Activated CD8-positive, alpha-beta memory T cell treated with anti-CD3 and anti-CD28 coated beads, Interleukin-2, amount 50 U/mL, for 24 hours (primary cell): ENCODE results near the gene P2RX6.
"Not testable (repeated sequence)": the region's sequence is repeated elsewhere in the genome, so short reads cannot be mapped to it uniquely, and the experiment has no call there.

ENCODE experiments used
- DNase-seq: peaks from one replicate; pipeline ENCODE4 v3.0.0-alpha.2; 2020; ENCODE audit errors: extremely low read depth

The P2RX6 gene

DNA sequence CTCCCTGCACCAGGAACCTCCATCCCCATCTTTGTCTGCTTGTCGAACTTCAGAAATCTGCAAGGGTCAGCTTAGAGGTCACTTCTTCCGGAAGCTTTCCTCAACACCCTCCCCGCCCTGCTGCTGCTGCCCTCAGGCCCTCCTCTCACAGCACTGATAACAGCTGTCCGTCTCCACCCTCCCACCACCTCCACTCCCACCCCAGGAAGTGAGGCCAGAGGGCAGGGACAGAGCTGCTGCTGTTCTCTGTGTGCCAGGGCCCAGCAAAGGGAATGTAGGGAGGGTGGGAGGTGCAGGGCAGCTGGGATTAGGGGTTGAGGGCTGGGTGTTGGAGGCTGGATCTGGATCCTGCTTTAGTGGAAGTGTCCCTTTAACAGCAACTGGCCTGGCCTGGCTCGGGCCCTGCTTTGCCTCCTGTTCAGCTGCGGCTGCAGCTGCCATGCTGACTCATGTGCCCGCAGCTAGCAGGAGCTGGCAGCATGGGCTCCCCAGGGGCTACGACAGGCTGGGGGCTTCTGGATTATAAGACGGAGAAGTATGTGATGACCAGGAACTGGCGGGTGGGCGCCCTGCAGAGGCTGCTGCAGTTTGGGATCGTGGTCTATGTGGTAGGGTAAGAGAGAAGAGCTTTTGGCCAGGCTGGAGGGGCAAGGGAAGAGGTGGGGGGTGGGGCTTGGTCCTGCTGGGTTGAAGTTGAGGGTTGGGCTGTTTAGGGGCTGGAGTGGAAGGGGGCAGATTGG is at the start of gene P2RX6:
TSS of gene P2RX6 (plus strand) at position 440 of the 740 bp plus-strand sequence. CDS start at position 450, 10 bp downstream.
- no peak for DNase-seq

DNA sequence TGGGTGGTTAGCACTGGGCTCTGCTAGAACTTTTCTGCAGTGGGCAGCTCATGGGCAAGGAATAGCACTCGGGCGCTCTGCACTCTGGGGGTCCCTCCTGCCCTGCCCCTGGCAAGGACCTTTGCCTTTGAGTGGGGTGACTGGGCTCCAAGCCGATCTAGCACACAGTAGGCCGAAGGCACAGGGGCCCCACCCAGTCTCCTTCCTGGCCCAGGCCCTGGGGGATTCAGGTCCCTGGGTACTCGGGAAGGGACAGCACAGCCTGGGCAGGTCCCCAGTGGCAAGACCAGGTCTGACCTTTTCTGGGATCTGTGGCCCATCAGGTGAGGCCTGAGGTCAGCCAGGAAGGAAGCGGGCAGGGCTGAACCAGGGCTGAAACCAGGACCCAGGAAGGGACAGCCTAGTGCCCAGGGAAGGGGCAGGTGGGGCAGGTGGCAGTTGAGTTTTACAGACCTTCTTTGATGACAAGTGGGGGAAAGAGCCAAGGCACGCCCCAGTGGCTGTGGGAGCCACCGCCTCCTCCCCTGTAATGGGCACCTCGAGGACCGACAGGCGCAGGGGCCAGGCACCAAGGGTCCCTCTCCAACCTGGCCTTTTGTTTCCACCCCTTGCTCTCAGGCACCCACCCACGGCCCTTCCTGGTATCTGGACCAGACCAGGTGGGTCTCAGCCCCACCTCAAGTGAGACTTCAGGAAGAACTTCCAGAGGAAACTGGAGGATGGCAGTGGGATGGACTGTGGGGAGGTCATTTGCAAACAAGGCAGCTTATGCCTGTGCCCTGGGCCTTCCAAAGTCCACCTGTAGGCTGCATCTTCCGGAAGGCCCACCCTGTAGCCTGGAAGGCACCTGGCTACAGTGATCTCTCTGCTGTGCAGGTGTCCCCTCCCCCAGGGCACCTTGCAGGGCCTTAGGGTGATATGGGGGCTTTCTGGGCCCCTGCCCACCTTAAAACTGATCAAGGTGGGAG is 48.8 kb upstream of the P2RX6 start:
- DNase-seq, result no peak

DNA sequence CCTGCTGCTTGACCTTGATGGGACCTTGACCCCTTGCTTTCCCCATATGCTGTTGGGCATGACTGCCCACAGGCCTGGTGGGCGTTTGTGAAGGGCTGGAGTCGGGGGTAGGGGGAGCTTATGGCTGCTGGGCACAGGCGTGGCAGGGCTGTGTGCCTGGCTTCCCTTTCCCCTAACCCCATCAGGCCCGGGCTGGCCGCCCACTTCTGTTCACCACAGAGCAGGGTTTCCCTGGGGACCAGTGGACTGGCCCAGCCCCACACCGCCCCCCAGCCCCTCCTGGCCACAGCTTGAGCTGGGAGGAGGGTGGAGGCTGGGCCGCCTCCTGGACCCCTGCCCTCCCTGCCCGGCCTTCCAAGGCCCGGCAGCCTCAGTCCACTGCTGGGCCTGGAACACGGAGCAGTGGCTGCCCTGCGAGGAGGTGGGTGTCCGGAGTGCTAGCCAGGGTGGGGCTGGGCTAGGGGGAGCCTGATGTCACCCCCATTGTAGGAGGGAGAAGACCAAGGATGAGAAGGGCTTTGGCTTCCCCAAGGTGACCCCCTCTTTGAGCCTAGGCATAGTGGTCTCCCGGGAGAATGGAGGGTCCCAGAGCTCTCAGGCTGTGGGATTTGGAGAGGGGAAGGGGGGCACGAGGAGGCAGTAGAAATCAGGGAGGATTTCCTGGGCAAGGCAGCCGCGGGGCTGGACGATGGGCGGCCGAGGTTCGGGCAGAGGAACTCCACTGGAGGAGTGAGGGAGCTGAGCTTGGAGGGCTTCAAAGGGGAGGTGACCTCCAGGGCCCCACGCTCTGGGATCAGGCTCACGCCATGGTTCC is 47.9 kb upstream of the P2RX6 start, which contains the start of gene AIFM3:
TSS of gene AIFM3 (plus strand) at position 373 of the 814 bp plus-strand sequence. CDS start 690 bp downstream, outside the sequence.
- no peak for DNase-seq

DNA sequence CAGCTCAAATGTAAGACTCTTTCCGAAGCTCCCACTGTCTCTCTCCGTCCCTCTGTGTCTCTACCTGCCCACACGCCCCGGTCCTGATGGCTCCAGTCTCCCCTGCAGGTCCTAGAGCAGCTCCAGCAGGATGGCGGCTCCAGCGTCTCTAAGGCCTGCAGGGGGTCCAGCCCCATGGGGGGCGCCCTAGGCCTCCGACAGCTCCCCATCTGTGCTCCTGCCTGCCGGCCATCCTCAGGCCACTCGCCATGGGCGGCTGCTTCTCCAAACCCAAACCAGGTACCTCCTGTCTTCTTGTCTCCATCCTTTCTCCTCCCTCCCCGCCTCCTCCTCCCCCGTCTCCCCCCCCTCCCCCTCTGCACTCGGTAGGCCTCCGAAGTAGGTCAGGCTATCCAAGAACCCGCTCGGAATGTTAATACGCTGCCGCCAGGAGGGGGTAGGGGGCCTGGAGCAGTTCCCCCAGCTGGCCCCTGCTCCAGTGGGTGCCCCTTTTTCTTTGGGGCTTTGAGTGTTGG is 47.2 kb upstream of the P2RX6 start:
- no peak for DNase-seq

DNA sequence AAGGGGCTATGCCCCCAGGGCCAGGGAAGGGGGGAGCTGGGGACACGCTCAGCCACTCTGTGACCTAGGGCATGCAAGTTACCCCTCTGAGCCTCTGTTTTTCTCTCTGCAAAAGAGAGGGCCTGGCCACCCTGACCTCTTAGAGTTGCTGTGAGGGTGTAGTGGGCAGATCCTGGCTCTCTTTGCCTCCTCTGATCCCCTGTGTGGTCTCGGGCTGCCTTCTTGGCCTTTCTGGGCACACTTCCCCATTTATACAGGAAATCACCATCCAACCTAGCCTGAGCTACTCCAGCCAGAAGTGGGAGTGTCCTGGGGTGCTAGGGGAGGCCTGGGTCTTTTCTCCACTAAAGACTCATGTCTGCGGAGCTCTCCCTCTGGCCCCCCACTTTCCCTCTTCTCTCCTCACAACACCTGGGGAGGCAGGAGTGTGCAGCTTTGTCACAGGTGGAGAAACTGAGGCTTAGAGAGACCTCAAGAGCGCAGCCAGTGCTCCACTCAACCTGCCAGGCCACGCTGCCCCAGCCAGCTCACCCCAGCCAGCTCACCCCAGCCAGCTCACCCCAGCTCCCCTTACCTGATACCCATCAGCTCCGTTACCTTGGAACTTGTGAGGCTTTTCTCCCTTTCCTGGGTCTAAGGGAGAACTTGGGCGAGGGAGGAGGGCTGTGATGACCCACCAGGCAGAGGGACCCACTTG is 46.5 kb upstream of the P2RX6 start:
- DNase-seq, result no peak

DNA sequence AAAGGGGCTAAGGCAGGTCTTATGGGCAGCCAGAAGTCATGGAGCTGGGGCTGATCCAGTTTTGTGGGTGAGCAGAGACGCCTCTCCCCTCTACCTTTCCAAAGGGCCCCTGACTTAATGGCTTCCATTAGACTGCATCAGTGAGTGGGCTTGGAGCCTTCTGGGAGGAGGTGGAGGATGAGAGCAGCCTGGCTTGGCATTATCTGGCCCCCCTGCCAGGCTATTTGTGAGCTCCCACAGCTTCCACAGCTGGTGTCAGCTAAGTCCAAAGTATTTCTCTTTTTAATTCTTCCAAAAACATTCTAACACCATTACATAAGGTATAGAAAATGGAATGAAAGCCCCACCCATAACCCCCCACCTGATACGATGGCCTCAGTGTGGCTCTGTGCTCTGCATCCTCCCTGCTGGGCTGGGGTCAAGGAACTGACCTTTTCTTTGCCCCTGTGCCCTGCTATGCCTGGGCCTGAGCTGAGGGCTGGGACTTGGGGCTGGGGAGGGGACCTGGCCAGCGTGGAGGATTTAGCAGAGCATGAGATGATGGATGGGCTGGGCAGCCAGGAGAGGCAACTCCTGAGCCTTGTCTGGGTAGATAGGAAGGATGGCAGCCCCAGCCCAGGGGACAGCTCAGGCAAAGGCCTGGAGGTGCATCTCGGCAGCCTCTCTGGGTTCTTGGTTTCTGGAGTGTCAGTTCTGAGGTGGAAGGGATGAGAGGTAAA is 43.9 kb upstream of the P2RX6 start:
- no peak for DNase-seq

DNA sequence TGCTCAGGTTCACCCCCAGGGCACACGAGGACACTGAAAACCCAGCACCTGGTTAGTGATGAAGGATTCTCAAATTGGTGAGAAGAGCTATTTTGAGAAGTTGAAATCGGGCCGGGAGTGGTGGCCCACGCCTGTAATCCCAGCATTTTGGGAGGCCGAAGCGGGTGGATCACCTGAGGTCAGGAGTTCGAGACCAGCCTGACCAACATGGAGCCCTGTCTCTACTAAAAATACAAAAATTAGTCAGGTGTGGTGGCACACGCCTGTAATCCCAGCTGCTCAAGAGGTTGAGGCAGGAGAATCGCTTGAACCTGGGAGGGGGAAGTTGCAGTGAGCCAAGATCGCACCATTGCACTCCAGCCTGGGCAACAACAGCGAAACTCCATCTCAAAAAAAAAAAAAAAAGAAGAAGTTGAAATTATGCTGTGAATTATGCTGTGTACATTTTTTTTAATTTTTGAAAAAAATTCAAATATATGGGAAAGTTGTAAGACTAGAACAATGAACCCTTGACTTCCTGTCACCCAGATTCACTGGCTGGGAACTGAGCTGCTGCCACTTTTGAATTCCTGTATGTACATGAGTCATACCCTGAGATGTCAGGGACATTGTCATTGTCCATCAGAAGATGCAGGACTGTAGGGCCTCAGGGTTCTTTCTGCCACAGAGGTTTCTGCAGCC is 42.8 kb upstream of the P2RX6 start:
- not testable (repeated sequence) for DNase-seq

DNA sequence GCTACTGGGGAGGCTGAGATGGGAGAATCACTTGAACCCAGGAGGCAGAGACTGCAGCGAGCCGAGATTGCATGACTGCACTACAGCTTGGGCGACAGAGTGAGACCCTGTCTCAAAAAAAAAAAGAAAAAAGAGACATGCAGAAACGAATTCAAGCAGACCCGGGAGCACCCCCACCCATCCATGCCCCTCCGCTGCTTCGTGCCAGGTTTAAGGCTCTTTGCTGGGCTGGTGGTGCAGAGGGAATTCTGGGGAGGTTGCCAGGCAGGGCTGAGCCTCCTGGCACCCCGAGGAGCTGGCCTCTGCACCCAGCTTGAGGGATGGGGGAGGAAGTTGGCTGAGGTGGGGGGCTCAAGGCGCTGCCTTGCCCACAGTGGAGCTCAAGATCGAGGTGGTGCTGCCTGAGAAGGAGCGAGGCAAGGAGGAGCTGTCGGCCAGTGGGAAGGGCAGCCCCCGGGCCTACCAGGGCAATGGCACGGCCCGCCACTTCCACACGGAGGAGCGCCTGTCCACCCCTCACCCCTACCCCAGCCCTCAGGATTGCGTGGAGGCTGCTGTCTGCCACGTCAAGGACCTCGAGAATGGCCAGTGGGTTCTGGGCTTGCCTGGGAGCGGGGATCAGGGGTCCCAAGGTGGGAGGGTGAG is 41.9 kb upstream of the P2RX6 start:
- no peak for DNase-seq

DNA sequence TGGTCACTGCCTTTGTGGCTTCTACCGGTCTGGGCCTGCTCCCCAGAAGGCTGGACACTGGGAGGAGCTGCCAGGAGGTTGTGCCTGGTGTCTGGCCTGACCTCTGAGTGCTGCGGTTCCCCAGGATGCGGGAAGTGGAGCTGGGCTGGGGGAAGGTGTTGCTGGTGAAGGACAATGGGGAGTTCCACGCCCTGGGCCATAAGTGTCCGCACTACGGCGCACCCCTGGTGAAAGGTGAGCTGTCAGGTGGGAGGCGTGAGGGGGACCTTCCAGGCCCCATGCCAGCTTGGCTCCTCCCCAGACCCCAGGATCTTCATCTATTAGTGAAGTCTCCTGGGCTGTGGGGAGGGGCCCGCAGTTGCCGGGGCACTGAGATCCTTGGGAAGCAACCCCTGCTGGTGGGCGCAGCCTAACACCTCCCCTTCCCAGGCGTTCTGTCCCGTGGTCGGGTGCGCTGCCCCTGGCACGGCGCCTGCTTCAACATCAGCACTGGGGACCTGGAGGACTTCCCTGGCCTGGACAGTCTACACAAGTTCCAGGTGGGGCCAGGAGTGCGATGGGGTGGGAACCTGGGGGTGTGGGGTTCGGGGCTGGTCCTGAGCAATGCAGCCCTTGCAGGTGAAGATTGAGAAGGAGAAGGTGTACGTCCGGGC is 41.2 kb upstream of the P2RX6 start:
- no peak for DNase-seq

DNA sequence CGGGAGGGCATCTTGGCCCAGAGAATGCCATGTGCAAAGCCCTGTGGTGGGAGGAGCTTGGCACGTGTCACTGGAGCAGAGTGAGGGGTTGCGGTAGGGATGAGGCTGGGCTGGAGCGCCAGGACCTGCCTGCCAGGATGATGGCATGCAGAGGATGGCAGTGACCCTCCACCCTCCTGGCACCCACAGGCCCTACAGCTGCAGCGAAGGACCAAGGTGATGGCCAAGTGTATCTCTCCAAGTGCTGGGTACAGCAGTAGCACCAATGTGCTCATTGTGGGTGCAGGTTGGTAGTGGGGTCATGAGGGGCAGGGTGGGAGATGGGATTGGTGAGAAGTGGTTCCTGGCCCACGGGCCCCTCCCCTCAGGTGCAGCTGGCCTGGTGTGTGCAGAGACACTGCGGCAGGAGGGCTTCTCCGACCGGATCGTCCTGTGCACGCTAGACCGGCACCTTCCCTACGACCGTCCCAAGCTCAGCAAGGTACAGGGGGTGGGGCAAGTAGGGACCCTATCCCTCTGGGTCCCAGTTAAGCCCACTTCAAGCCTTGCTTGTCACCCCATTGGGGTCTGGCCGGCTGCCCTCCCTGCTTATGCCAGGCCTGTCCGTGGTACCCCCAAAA is 40.5 kb upstream of the P2RX6 start:
- DNase-seq, result no peak

DNA sequence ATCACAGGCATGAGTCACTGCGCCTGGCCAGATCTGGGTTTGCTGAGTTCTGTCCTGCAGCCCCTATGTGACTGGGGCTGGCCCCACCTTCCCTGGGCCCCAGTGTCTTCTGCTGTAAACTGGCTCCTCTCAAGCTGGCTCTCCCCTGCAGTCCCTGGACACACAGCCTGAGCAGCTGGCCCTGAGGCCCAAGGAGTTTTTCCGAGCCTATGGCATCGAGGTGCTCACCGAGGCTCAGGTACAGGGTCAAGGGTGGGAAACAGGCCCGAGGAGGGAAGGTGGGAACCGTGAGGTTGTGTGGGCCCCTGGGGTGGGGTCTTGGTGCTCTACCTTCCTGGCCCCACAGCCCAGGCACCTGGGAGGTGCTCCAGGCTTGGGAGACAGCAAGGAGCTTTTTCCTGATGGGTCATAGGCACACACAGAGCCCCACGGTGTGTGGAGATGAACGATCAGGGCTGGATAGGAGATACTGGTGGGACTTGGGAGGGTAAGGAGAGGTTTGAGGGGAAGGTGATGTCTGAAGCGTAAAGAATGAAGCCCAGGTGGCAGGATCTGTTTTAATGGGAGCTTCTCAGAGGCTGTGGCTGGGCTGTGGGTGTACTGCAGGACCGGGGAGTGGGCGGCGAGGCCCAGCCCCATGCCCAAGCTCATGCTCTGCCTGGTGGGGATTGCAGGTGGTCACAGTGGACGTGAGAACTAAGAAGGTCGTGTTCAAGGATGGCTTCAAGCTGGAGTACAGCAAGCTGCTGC is 39.2 kb upstream of the P2RX6 start:
- DNase-seq, result no peak

DNA sequence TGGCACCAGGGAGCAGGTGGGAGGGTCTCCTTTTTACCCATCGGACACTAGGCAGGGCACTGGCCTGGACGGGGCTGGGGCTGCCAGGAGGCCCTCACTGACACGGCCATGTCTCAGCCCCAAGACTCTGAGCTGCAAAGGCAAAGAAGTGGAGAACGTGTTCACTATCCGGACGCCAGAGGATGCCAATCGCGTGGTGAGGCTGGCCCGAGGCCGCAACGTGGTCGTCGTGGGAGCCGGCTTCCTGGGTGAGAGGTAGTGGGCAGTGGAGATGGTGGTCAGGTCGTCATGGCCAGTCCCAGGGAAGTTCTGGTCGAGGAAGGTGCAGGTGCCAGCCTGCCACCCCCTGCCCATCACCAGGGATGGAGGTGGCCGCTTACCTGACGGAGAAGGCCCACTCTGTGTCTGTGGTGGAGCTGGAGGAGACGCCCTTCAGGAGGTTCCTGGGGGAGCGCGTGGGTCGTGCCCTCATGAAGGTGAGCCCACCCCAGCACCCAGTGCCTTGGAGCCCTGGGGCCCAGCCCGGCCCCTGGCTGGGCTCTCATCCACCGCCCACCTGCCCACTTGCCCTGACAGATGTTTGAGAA is 38.6 kb upstream of the P2RX6 start:
- no peak for DNase-seq

DNA sequence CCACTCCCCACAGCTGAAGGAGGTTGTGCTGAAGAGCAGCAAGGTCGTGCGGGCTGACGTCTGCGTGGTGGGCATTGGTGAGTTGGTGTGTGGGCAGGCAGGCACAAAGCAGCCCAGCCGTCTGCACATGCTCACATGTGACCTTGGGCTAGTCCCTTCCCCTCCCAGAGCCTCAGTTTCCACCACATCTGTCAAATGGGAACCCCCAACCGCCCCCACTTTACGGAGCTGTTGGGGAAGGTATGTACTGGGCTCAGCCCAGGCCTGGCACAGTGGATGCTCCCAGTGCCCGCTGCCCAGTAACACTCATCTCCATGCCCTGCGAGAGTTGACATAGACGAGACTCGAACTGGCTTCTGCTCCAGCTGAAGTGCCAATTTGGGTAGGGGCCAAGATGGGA is 37.9 kb upstream of the P2RX6 start:
- no peak for DNase-seq

DNA sequence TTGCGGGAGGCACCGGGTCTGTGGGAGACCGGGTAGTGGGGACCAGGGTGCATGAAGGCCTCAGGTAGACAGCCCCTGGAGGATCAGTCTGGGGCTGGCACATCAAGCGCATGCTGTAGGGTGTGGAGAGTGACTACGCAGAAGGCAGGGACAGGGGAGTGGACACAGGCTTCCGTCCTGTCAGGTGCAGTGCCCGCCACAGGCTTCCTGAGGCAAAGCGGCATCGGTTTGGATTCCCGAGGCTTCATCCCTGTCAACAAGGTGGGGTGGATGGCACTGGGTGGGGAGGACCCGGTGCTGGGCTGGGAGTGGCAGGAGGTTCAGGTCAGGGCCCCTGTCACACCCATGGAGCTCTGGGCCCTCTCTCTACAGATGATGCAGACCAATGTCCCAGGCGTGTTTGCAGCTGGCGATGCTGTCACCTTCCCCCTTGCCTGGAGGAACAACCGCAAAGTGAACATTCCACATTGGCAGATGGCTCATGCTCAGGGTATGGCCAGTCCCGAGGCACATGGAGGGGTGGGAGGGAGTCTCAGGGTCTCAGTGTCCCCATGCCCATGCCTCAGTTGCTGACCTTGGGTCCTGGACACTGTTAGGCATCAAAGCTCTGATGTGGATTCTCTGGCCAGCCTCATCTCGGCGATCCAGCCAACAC is 37.3 kb upstream of the P2RX6 start:
- no peak for DNase-seq

DNA sequence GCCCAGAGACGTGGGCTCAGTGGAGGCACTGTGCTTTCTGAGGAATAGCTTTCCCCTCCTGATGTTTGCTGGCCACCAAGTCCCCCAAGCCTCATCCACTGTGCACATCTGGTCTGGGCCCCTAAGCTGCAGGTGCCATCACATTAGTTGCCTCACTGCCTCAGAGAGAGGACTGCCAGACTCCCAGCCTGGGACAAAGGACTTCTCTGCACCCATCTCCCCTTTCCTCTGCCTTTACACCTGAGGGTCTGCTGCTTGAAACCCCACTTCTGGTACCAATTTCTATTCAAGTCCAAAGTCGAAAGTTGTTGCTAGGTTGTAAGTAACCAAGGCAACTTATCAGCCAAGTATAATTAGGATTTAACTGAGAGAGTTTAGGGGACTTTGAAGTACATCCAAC is 36.5 kb upstream of the P2RX6 start:
- DNase-seq, result no peak

DNA sequence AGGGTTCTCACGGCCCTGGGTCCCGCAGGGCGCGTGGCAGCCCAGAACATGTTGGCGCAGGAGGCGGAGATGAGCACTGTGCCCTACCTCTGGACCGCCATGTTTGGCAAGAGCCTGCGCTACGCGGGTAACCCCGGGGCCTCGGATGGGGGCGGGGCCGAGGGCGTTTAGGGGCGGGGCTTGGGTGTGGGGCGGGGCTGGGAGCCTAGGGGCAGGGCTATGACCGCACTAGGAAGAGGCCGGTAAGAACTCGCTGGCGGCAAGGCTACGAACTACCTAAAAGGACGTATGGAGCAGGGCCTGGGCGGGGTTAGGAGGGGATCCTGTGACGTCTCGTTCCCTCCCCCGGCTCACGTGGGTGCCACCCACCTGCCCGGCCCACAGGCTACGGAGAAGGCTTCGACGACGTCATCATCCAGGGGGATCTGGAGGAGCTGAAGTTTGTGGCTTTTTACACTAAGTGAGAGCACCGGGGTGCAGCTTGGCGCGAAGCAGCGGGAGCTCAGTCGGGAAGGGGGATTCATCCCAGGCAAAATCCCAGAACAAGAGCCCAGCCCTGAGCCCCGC is 35.6 kb upstream of the P2RX6 start:
- peak; percentile 39 for DNase-seq
